ENCODE measurements around the gene BAHCC1. TPM values are rescaled to one million over a fixed set of nuclear protein-coding genes. Genes with fewer than 3 reads are reported as not detected.

Gene BAHCC1
- total and polyA plus RNA-seq, 2 of the 4 experiments (the other 2 are of a cell fraction), result 0.36 to 7.8 TPM

DNA sequence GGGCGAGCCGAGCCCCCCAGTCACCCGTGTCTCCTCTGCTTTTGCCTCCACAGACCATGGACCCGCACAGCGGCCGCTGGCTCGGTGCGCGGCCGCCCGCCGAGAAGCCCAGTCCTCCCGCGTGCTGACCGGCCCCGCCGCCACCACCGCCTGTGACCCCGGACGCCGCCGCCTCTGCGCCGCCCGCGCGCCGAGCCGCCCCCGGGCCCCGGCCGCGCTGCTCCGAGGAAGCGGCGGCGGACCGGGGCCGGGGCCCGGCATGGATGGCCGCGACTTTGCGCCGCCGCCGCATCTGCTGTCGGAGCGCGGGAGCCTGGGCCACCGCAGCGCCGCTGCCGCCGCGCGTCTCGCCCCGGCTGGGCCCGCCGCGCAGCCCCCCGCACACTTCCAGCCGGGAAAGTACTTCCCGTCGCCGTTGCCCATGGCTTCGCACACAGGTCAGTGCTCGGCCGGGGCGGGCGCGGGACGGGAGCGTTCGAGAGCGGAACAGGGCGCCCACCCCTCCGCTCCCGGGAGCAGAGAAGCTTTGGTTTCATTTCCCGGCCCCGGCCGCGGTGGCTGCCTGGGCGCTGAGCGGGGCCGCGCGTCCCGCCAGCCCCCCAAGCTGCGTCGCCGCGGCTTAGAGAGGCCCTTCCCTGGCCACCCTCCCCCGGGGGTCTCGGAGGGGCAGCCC, 4.4 kb downstream of the BAHCC1 start:
- dilution Hi-C loops (cut with HindIII; ENCODE audit: low sequenced_read_pairs, unreplicated experiment), result no loop called here
- no peak overlapping the region; the same call in 1 of the 2 replicates for H2AK5ac ChIP-seq (ENCODE audit: low read depth, low read length)

More for the DNA sequence above, 4.4 kb downstream of the BAHCC1 start:
- Histone ChIP-seq H4K91ac (ENCODE audit: insufficient read depth, low read depth, low read length) (peak overlapping the region; percentile 89; the same call in 1 of the 2 replicates), H4K20me1 (ENCODE audit: insufficient read depth, low read length) (peaks cover 8% of the 10 kb centered on the region), H3K9me1 (ENCODE audit: insufficient read depth, low read length) (no peaks in the 10 kb centered on the region; the same call in 1 of the 2 replicates), H2BK5ac (ENCODE audit: low read depth, low read length, poor library complexity, severe bottlenecking) (peak overlapping the region; percentile 96), H3K27me3 (ENCODE audit: control insufficient read depth, insufficient read depth, low read length) (no peaks in the 10 kb centered on the region), H2BK20ac (ENCODE audit: low read depth, low read length) (no peak overlapping the region), H3K27ac (ENCODE audit: insufficient read depth, low read length) (peak overlapping the region; percentile 98), H3K14ac (replicated peaks; ENCODE audit: low read depth, low read length) (peak overlapping the region; percentile 99; the same call in 1 of the 2 replicates), H3K18ac (ENCODE audit: low read depth, low read length) (peak overlapping the region; percentile 82; the same call in 1 of the 2 replicates), H2AK9ac (replicated peaks; ENCODE audit: low read depth, low read length, poor library complexity) (peak overlapping the region; percentile 92), H3K36me3 (ENCODE audit: control insufficient read depth, insufficient read depth, low read length) (no peaks in the 10 kb centered on the region; the same call in 1 of the 2 replicates), H3K23ac (ENCODE audit: low read depth, low read length) (peak overlapping the region; percentile 32; the same call in 1 of the 2 replicates), H4K8ac (ENCODE audit: low read depth in 2 of 2, low read length in 2 of 2) (peak overlapping the region; percentile 65 to 92; a peak in 2 of 4 replicates), H3K56ac (ENCODE audit: extremely low read depth, insufficient read depth, low read length) (peak overlapping the region; percentile 95; the same call in 1 of the 2 replicates), H3K9ac (ENCODE audit: low read depth, low read length) (peak overlapping the region; percentile 97), H3K4me3 (ENCODE audit: insufficient read depth, low read depth, low read length) (peak overlapping the region; percentile 52), H4K5ac (ENCODE audit: low read depth, low read length) (0 out of 2 replicates have a peak overlapping the region, but pooled peaks have one; percentile 33), H2BK15ac (ENCODE audit: low read depth, low read length) (no peak overlapping the region), H3K79me1 (ENCODE audit: low read depth in 1 of 2, low read length in 2 of 2) (peaks cover 16 to 39% of the 10 kb centered on the region in 2 experiments; a peak in 3 of 4 replicates), H3K4ac (ENCODE audit: low read depth, low read length) (peak overlapping the region; percentile 99), H2AFZ (replicated peaks; ENCODE audit: low read length, poor library complexity) (peak overlapping the region; percentile 84), H3K9me3 (ENCODE audit: control insufficient read depth, insufficient read depth, low read length) (no peaks in the 10 kb centered on the region), H3K4me1 (ENCODE audit: control insufficient read depth, insufficient read depth, low read length) (peaks cover 29% of the 10 kb centered on the region), H2BK120ac (ENCODE audit: low read depth, low read length) (peak overlapping the region; percentile 84), H3K4me2 (ENCODE audit: low read depth, low read length) (peak overlapping the region; percentile 91)
- DNase-seq, result no peak
- in situ Hi-C loops (cut with MboI; ENCODE audit: low sequenced_read_pairs), result no loop called here
- ChIA-PET CTCF (no interaction called here), POLR2A (ENCODE audit: unreplicated experiment) (interaction anchor here (0.6 to 0.7 kb wide), 2 partner anchors 9 to 11 kb away, joined by 3 read pairs; no protein-coding TSS in a partner anchor)
- 0 out of 2 replicates have a peak, but pooled peaks have one; percentile 2 for ATAC-seq (ENCODE audit: low read depth)
- intact Hi-C loops (cut with micrococcal nuclease), result loop anchor here (2.0 kb wide), 1 partner anchor 23 kb away; no protein-coding TSS in a partner anchor
- no TSS peak for BruUV-seq (replicated peaks)
- TF ChIP-seq MAZ (IDR thresholded peaks at IDR 0.05; ENCODE audit: borderline replicate concordance, low read depth, low read length) (0 out of 2 replicates have a peak, but pooled peaks have one; percentile 20), CTCF (conservative IDR thresholded peaks at IDR 0.05; ENCODE audit: low read depth, low read length) (no peak)
- WGBS, 2 experiments (ENCODE audit: extremely low coverage in 2 of 2, insufficient read length in 1 of 2), result 0% methylated on average over 55 of the region's 95 CpGs; no CpG with 5 or more reads in 1 of the 2 experiments
